Left cardiac atrium (tissue), 4 donors: Measurements from ENCODE around the gene TAF15. TPM values are rescaled to one million over a fixed set of nuclear protein-coding genes. Genes with fewer than 3 reads are reported as not detected.

Experiments used
- ATAC-seq, 2 donors: fragments of 200-7000 bp; cut with Tn5 transposase; one replicate each; pipeline ENCODE4 v1.9.1; 2020; ENCODE audit warnings: mild to moderate bottlenecking in 2 of 2, moderate library complexity in 2 of 2
- DNase-seq: peaks from one replicate; pipeline ENCODE4 v3.0.0-alpha.2; 2020
- intact Hi-C, 2 donors: fragments of 100-400 bp; cut with DNase I; formaldehyde crosslinking; loops; one replicate each; pipeline versions ENCODE4 v1.14.1 to v1.15.1; 2022 to 2023
- total RNA-seq, 2 donors: library from RNA; stranded (reverse); fragmentation: NEBNext Ultra II Directional; extraction: Animal tissue kit (Norgen Biotek cat#: 25700); gene quantifications; one replicate each; pipeline ENCODE4 v1.2.1, GENCODE V29; 2021
- donor health status: DM: no; HTN: yes; CAD: no.
- donor health status: DM: no; HTN: yes; CAD: no; lungs with severe emphysema.
- donor health status: DM: yes; HTN: yes; CAD: no.
- donor health status: Dilated cardiomyopathy.

The TAF15 gene
- total RNA-seq, 2 donors from 2014 or later: 97.3 to 119 TPM

DNA sequence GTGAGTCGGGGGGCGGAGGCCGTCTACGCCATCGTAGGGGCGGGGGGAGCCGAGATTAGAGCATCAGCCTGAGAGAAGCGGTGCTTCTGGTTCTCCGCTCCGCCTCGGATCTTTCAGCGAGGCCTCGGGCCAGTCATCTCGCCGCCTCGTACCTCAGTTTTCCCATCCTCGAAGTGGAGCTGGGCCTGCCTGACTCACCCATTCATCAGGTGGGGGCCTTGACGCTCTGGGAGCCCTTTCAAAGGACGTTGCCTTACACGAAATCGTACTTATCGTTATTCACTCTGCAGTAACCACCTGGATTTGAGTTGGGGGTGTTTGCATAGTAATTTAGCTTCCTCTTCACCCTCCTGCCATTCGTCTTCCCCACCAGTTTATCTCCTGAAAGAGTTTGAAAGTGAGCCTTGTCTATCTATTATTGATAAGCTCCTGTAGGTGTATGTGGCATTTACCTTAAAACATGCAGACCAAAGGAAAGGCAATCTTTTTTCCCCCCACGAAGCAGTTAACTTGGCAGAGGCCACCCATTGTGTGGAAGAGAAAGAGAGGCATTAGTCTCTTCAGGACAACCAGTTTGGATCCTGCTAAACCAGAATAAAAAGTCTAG, 674 bp downstream of the TAF15 start:
- DNase-seq (no peak), ATAC-seq (peak in 1 of 2 donors; percentile 29)
- intact Hi-C loops: loop anchor here in 1 of 2 donors (2.0 kb wide), 1 partner anchor 45 kb away; no protein-coding TSS in a partner anchor

DNA sequence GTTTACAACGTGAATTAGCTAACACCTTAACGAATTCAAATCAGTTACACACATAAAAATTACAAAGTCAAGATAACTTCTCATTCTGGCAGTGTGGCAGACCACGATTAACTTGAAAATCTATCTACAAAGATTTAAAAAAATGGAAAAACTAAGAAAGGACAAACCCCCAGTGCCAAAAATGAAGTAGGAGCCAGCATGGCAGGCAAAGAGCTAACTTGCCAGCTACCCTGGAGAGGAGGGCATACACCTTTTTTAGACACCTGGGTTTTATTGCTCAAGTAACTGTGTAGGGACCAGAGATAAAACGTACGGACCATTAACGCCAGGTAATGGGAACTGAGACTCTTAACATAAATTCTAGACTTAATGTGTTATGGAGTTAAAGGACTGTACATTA, 2.5 kb downstream of the TAF15 start:
- ATAC-seq (no peak), DNase-seq (no peak)
- intact Hi-C loops: no loop called here

DNA sequence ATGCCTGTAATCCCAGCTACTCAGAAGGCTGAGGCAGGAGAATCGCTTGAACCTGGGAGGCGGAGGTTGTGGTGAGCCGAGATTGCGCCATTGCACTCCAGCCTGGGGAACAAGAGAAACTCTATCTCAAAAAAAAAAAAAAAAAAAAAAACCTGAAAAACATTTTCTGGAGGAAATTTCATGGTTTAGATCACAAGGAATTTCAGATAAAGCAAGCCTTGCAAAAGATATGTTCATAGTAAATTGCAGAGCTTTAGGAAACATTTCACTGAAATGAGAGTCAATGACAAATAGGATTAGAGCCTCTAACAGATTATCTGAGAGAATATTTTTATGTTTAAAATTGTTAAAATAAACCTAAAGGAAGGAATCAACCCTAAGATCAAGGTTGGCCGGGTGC, 3.2 kb downstream of the TAF15 start:
- ATAC-seq (no peak), DNase-seq (no peak)
- intact Hi-C loops: no loop called here

DNA sequence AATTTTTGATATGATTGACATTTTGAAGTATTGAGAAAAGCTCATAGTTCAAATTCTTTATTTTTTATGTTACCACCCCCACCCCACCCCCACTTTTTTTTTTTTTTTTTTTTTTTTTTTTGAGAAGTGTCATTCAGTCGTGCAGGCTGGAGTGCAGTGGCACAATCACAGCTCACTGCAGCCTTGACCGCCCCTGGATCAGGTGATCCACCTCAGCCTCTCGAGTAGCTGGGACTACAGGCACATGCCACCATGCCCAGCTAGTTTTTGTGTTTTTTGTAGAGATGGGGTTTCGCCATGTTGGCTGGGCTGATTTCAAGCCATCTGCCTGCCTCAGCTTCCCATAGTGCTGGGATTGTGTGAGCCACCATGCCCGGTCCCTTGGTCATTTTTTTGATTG, 7.4 kb downstream of the TAF15 start:
- intact Hi-C loops: no loop called here

DNA sequence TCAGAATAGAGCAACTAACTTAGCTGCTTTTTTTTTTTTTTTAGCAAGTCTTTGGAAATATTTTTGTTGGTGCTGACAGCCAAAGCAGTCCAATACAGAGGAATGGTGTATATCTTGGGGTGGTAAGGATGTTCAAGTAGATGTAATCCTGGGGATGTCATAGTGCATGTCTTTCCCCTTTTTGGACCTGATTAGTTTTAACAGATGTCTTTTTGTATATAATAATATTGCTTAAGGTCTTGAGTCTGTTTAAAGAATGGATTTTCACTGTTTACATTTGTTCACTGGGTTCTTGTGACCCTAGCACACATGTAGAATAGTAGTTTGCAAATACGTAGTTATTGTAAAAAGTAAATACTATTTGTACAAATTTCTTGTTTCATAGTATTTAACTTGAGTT, 7.9 kb downstream of the TAF15 start:
- DNase-seq (no peak), ATAC-seq (no peak)
- intact Hi-C loops: no loop called here

More for the DNA sequence above, 7.4 kb downstream of the TAF15 start:
- DNase-seq (no peak), ATAC-seq (no peak)

DNA sequence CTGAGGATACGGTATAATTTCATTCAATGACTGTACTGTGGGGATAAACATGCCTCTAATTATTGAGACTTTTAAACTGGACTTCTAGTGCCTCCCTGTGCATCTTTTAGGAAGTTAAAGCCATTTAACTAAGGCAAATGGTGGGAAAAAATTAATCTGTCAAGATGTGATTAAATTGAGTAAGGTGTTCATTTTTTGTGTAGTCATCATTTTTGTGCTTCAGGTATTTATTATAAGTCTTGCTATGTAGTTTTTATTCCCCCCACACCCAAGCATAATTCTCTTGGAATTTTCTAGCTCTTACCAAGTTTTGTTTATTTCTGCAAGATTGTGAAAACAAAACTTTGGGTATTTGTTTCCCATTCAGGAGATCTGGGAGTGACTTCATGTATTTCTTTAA, 10.2 kb downstream of the TAF15 start:
- intact Hi-C loops: no loop called here
- no peak for ATAC-seq
- DNase-seq: no peak

DNA sequence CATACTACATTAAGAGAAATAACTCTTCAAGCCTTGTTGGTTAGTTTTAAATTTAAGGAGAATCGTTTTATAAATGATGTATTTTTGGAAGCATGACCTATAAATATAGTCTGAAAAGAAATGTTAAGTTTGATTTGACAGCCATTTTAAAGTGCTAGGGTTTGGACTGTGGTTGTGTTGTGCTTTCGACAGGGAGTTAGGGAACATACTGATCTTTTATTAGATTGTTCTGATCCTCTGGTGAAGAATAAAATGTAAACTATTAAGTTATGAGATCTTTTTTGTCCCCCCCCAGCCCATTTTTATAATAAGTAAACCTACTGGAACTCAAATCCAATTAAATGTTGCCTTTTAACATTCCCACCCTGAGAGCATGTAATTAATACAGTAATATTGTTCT, 12.0 kb downstream of the TAF15 start:
- ATAC-seq (no peak), DNase-seq (no peak)
- intact Hi-C loops: no loop called here

DNA sequence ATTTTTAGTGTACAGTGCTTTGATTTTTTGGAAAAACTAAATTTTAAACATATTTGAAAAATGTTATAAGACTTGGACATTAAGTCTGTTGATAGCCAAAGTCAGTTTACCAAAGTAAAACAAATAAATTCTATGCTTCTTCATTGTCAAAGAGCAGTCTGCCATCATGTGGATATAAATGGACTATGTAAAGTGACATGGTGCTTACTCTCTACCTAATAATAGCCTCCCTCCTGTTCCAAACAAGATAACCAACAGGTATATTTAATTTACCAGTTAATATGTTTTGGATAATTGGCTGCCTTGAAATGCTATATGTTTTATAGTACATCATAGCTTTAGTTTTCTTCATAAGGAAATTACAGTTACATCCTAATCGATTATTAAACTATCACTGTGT, 15.9 kb downstream of the TAF15 start:
- ATAC-seq (no peak), DNase-seq (no peak)
- intact Hi-C loops: no loop called here

DNA sequence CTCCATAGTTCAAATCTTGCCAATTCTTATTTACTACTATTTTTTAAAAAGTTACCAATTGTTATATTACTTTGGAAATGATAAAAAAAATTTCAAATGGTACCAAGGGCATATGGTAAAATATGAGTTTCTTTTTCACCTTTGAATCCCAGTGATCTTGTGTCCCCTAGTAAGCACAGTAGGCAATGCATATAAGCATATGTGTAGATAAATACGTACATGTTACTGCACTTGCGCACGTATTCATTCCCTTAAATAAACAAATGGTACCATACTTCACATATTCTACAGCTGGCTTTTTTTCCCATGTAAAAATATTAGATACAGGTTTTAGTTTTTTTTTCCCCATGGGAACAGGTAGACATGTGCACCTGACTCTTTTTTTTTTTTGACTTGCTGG, 31.8 kb downstream of the TAF15 start:
- DNase-seq: no peak
- ATAC-seq: no peak
- intact Hi-C loops: no loop called here

DNA sequence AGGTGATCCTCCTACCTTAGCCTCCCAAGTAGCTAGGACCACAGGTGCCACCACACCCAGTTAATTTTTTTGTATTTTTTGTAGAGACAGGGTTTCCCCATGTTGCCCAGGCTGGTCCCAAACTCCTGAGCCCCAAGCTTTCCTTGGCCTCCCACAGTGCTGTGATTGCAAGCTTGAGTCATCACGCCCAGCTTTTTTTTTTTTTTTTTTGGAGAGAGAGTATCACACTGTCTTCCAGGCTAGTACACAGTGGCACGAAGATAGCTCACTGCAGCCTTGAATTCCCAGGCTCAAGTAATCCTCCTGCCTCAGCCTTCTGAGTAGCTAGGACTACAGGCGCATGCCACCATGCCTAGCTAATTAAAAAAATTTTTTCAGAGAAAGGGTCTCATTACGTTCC, 32.2 kb downstream of the TAF15 start:
- ATAC-seq: peak in 1 of 2 donors; percentile 81
- DNase-seq: no peak
- intact Hi-C loops: no loop called here

DNA sequence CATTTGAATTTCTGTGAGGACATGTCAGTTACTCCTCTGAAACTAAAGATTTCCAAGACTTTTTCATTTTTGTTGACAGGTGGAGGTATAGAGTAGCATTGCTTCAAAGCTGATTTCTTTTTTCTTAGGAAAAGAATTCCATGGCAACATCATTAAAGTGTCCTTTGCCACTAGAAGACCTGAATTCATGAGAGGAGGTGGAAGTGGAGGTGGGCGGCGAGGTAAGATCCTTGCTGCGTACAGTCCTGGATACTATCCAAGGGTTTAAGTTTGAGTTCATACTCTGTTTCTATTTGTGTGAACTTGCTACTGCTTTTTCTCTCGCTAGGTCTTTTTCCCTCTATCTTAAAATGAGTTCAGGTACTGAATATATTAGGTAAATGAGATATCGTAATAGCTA, 33.0 kb downstream of the TAF15 start:
- no peak for DNase-seq
- intact Hi-C loops: no loop called here
- ATAC-seq: no peak

DNA sequence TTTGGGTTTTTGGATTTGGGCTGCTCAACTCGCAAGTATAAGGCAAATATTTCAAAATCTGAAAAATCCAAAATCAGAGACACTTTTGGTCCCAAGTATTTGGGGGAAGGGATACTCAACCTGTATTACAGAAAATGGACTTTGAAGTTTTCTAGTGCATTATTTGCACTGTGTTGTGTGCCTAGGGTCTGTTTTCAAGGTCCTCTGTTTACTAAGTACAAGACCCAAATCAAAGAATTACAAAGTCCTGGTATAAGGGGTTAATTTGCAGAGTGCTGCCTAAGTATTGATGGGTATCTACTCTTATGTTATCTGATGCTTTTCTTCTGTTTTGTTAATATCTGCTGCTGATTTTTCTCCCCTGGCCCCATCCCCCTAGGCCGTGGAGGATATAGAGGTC, 34.4 kb downstream of the TAF15 start:
- ATAC-seq: no peak
- intact Hi-C loops: no loop called here
- no peak for DNase-seq

DNA sequence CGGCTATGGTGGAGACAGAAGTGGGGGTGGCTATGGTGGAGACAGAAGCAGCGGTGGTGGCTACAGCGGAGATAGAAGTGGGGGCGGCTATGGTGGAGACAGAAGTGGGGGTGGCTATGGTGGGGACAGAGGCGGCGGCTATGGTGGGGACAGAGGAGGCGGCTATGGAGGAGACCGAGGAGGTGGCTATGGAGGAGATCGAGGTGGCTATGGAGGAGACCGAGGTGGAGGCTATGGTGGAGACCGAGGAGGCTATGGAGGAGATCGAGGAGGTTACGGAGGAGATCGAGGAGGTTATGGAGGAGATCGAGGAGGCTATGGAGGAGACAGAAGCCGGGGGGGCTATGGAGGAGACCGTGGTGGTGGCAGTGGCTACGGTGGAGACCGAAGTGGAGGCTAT, 35.3 kb downstream of the TAF15 start:
- ATAC-seq (no peak), DNase-seq (no peak)
- intact Hi-C loops: no loop called here

DNA sequence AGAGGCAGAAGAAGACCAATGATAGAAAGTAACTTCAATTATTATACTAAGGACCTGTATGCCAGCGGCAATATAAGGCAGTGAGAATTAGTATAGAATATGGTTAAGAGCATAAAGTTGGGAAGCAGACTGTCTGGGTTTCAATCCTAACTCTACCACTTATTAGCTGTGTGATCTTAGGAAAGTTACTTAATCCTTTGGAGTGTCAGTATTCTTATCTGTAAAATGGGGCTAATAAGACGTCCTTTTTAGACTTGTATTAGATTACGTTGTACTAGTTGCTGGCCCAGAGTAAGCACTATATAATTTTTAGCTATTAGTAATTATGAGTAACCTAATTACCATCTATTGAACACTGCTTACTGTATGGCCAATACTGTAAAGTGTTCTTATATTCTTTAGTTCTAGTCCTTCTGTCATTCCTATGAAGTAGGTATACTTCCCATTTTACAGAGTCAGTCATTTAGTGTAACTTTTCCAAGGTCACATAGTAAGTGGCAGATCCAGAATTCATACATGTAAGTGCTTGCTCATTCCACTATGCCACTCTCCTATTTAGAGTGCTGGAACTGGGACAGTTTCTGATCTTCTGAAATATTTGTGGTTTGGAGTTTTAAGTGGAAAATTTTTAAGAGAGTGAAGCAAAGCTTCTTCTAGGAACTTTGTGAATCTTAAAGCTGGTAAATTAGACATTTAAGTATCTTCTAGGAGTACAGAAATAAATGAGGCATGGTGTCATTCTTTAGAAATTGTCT, 36.9 kb downstream of the TAF15 start:
- ATAC-seq (no peak), DNase-seq (no peak)
- intact Hi-C loops: no loop called here

DNA sequence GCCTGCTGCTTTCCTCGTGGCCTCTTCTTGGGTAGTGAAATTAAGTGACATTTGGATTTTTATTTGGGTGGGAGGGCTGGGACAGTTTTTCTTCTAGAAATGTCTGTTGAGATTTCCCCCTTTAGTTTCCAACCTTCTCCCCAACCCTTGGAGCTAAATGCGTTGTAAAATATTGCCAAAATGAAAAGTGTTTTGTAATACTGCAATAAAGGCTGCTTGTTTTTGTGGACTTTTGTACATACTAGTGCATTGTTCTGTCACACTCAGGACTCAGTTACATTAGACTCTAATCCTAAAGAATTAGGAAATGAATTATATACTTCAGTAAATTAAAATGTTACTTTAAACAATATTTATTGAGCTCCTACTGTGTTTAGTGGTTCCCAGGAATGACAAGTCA, 37.7 kb downstream of the TAF15 start:
- DNase-seq (no peak), ATAC-seq (no peak)
- intact Hi-C loops: no loop called here

DNA sequence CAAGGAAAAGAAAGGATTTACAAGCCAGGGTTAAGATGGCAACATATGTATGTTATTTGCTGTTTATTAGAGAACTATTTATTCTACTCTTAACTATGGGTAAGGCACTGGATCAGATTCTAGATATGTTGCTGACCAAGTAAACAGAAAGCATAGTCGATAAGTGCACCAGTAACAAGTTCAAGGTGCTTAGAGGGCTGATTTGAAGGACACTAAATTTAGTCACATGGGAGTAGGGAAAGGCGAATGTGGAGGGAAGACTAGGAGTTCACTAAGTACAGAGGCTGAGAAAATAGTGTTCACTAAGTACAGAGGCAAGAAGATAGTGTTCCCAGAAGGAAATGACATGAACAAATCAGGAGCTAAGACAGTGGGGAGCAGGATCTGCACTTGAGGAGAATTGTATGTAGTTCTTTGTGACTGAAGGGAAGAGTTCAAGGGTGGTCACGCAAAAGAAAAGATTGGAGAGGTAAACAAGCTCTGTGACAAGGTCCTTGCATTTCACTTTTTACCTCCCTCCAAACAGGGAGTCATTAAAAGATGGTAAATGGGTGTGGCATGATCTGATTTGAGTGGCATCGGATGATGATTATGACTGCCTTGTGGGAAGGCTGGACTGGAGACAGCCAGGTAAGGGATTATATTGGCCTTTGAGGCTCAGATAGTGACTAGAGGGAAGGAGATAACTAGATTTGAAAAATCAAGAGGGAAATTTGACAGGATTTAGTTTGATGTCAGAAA, 38.5 kb downstream of the TAF15 start:
- ATAC-seq: no peak
- no peak for DNase-seq
- intact Hi-C loops: no loop called here

DNA sequence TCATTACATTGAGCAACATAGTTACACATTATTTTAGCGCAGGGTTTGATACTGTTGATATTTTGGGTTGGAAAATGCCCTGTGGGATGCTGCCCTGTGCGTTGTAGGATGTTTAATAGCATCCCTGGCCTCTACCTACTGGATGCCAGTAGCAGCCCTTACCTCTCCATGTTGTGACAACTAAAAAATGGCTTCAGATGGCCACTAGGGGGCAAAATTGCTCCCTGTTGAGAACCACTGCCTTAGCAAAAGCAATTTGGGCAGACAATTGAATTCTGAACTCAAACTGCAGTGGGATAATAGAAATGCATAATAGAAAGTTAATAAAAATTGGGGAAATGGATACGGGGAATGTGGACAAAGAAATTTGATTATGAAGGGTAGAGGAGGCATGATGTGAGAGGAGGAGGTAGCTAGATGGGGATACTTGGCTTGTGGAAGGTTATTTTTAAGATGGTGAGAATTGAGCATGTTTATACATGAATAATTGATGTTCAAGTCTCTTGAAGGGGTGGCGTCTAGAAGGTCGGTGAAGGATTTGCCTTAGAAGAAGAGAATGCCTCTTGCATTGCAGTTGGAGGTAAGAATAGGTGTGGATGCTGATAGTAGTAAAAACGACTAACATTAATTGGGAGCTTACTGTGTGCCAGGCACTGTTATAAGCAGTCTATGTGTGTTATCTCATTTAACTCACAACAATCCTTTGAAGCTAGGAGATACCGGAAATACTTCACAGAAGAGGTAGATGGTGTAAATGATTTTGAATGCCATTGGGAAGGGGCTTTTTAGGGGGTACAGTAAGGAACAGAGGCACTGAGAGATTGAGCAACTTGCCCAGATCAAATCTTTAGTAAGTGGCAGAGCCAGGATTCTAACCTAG, 40.4 kb downstream of the TAF15 start:
- peak; percentile 62 to 63 for ATAC-seq

DNA sequence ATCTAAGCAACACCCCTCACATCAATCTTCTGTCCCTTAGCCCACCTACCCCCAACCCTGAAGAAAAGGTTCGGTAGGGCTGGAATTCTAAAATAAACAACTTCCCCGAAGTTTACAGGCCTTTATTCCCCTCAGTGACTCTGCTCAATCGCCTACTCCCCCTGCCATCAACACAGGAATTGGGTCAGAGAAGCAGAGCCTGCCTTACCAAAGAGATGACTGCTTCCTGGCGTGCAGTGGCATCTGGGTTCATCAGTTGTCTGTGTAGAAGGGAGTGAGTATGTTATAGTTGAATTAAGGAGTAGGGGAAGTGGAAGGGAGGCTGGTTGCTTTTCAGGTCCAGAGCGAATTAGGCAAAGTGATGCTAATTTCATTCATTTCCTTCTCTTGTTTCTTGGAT, 46.7 kb downstream of the TAF15 start:
- no peak for DNase-seq
- ATAC-seq: no peak
- intact Hi-C loops: no loop called here

More for the DNA sequence above, 40.4 kb downstream of the TAF15 start:
- intact Hi-C loops: no loop called here
- no peak for DNase-seq

DNA sequence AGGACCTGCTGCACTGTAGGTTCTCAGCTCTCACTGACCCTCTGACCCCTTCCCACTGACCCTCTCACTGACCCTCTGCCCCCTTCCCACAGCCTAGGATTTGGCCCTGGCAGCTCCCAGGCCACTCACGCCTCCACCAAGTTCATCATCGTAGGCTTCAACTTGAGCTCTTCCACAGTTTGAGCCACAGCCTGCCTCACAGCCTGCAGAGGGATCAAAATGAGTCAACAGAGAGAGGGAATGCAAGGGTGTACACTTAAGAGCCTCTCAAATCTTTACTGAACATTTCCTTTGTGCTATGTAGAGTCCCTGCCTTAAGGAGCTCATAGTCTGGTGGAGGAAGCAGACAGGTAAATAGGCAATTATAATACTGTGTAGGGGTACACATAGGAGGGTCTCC, 47.3 kb downstream of the TAF15 start:
- intact Hi-C loops: no loop called here
- DNase-seq: no peak
- ATAC-seq: no peak

DNA sequence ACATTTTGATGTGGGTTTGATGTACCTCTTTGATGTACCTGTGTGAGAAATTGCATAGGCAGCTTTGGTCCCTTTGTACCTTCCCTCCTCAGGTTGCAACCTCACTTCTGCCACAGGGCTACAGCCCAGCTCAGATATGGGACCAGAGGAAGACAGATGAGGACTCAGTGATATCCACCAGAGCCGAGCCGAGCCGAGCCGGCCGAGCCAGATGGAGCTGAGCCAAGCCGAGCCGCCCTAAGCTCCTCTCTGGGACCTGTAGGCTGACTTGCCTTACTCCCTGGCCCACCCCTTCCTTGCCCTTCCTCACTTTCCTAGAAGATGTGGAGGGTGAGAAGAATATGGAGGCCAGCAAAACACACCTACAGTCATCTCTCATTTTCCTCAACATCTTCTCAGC, 55.6 kb downstream of the TAF15 start:
- intact Hi-C loops: no loop called here
- ATAC-seq (no peak), DNase-seq (no peak)
